Measurements from ENCODE around the gene CSNK2B. TPM values are rescaled to one million over a fixed set of nuclear protein-coding genes. Genes with fewer than 3 reads are reported as not detected.

Gene CSNK2B
- polyA plus RNA-seq, 3 donors = 147 to 227 (median 195) TPM

- H3K4me3 Mint-ChIP-seq = no peak overlapping the region
- Histone ChIP-seq H4K20me1 (ENCODE audit: insufficient read depth, low read length) (peaks cover 64% of the 10 kb centered on the region), H3K4me2 (replicated peaks; ENCODE audit: extremely low read depth, low read length, poor library complexity, severe bottlenecking) (no peak overlapping the region), H3K27me3 (ENCODE audit: control insufficient read depth in 2 of 2, insufficient read depth in 2 of 2, low read length in 2 of 2) (no peaks in the 10 kb centered on the region), H3K79me2 (ENCODE audit: insufficient read depth, low read length) (peaks cover 74% of the 10 kb centered on the region), H3K9ac (ENCODE audit: insufficient read depth, low read length, poor library complexity, severe bottlenecking) (no peak overlapping the region), H3K27ac (ENCODE audit: low read depth in 1 of 2, low read length in 2 of 2) (peak overlapping the region in 1 of 2 donors; percentile 20), H3K4me1 (ENCODE audit: control insufficient read depth in 1 of 2, insufficient read depth in 2 of 2, low read length in 2 of 2) (peaks cover 12 to 13% of the 10 kb centered on the region in 2 donors), H3K9me3 (replicated peaks in 1 of 2; ENCODE audit: control insufficient read depth in 1 of 2, insufficient read depth in 1 of 2, low read length in 2 of 2) (no peaks in the 10 kb centered on the region), H3K36me3 (replicated peaks in 1 of 2; ENCODE audit: control insufficient read depth in 1 of 2, insufficient read depth in 2 of 2, low read length in 2 of 2) (peaks cover 82 to 90% of the 10 kb centered on the region in 2 donors), H3K4me3 (replicated peaks in 1 of 3; ENCODE audit: low read depth in 2 of 3, low read length in 3 of 3) (no peak overlapping the region), H2AFZ (ENCODE audit: insufficient read depth, low read depth, low read length, poor library complexity, severe bottlenecking) (no peak overlapping the region)
- peaks cover 0 to 3% (median 1%) of the 10 kb centered on the region in 3 donors for H3K27me3 Mint-ChIP-seq (ENCODE audit: low read depth in 3 of 3)
- TF ChIP-seq CTCF (IDR thresholded peaks at IDR 0.05) = no peak
- H3K27ac Mint-ChIP-seq = peak overlapping the region in 3 of 7 donors; percentile 66 to 80 (median 66)
- no peaks in the 10 kb centered on the region for H3K9me3 Mint-ChIP-seq
- peaks cover 12% of the 10 kb centered on the region for H3K4me1 Mint-ChIP-seq
- DNase-seq = no peak
- H3K36me3 Mint-ChIP-seq = peaks cover 83 to 89% of the 10 kb centered on the region in 2 donors
- 100% methylated on average over 2 of the region's 10 CpGs for WGBS (ENCODE audit: insufficient coverage)
- intact Hi-C loops (cut with micrococcal nuclease) = no loop called here
These were observed 38.9 kb upstream of the CSNK2B start for GRCh38 chr6:31626952-31627351.

- peaks cover 73% of the 10 kb centered on the region for H3K79me2 ChIP-seq (ENCODE audit: insufficient read depth, low read length)
- H3K4me3 ChIP-seq (replicated peaks in 1 of 3; ENCODE audit: low read depth in 2 of 3, low read length in 3 of 3) = no peak overlapping the region
- H3K4me1 ChIP-seq (ENCODE audit: control insufficient read depth in 1 of 2, insufficient read depth in 2 of 2, low read length in 2 of 2) = peaks cover 4 to 5% of the 10 kb centered on the region in 2 donors
- peaks cover 90 to 98% of the 10 kb centered on the region in 2 donors for H3K36me3 ChIP-seq (replicated peaks in 1 of 2; ENCODE audit: control insufficient read depth in 1 of 2, insufficient read depth in 2 of 2, low read length in 2 of 2)
- TF ChIP-seq CTCF (IDR thresholded peaks at IDR 0.05) = no peak
- Mint-ChIP-seq H3K27ac (peak overlapping the region in 2 of 7 donors; percentile 66 to 81), H3K4me3 (no peak overlapping the region), H3K9me3 (no peaks in the 10 kb centered on the region), H3K4me1 (peaks cover 4% of the 10 kb centered on the region), H3K27me3 (ENCODE audit: low read depth in 3 of 3) (peaks cover 0 to 3% (median 0%) of the 10 kb centered on the region in 3 donors), H3K36me3 (peaks cover 91 to 98% of the 10 kb centered on the region in 2 donors)
- peaks cover 73% of the 10 kb centered on the region for H4K20me1 ChIP-seq (ENCODE audit: insufficient read depth, low read length)
- H3K27ac ChIP-seq (ENCODE audit: low read depth in 1 of 2, low read length in 2 of 2) = peak overlapping the region in 1 of 2 donors; percentile 20
- H3K9ac ChIP-seq (ENCODE audit: insufficient read depth, low read length, poor library complexity, severe bottlenecking) = no peak overlapping the region
- H3K4me2 ChIP-seq (replicated peaks; ENCODE audit: extremely low read depth, low read length, poor library complexity, severe bottlenecking) = no peak overlapping the region
- 98% methylated on average over 14 of the region's 19 CpGs for WGBS (ENCODE audit: insufficient coverage)
- intact Hi-C loops (cut with micrococcal nuclease) = no loop called here
- no peak for DNase-seq
- H3K9me3 ChIP-seq (replicated peaks in 1 of 2; ENCODE audit: control insufficient read depth in 1 of 2, insufficient read depth in 1 of 2, low read length in 2 of 2) = no peaks in the 10 kb centered on the region
- H3K27me3 ChIP-seq (ENCODE audit: control insufficient read depth in 2 of 2, insufficient read depth in 2 of 2, low read length in 2 of 2) = no peaks in the 10 kb centered on the region
- H2AFZ ChIP-seq (ENCODE audit: insufficient read depth, low read depth, low read length, poor library complexity, severe bottlenecking) = no peak overlapping the region
These were observed 38.1 kb upstream of the CSNK2B start for GRCh38 chr6:31627690-31628287.
